Measurements from ENCODE around the gene VEGFA. TPM values are rescaled to one million over a fixed set of nuclear protein-coding genes. Genes with fewer than 3 reads are reported as not detected.

VEGFA gene
- total RNA-seq, 4 donors from 2014 or later = 510 to 1,437 (median 630) TPM

DNA sequence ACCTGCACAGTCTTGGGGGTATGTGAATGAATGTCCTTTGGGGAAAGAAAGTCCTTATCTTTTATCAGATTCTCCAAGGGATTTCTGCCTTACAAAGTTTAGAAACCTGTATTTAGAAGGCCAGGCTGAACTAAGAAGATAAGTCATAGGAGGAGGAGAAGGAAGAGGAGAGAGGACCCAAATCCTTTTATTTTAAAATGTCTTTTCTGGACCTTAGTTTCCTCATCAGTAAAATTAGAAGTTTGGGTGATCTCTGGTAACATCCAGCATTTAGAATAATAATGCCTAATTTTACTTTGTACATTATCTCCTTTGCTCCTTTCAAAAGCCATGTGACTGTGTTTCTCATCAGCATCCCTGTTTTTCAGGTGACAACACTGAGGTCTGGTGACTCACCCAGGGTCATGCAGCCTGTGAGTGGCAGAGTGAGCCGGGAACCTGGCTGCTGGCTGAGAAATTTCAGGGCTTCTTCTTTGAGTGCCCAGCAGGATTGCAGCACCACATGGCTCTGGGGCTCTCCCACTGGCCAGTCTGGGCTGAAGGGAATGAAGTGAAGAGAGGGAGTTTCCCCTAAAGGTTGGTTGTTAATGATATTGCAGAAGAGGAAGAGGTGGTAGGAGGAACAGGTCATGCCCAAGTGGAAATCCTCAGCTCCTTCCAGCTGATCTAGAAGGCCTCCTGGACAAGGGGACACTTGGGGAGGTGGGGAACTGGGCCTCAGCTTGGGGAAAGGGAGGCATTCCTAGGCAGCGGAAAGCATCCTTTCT lies 34.0 kb downstream of the VEGFA start:
- Histone ChIP-seq H3K4me1 (peaks cover 0 to 30% of the 10 kb centered on the region in 2 donors), H3K9me3 (no peaks in the 10 kb centered on the region), H3K27me3 (no peaks in the 10 kb centered on the region), H3K36me3 (no peaks in the 10 kb centered on the region), H3K4me3 (replicated peaks in 1 of 3) (no peak overlapping the region), H3K27ac (peak overlapping the region in 1 of 3 donors; percentile 57)
- TF ChIP-seq, protein P1, sequence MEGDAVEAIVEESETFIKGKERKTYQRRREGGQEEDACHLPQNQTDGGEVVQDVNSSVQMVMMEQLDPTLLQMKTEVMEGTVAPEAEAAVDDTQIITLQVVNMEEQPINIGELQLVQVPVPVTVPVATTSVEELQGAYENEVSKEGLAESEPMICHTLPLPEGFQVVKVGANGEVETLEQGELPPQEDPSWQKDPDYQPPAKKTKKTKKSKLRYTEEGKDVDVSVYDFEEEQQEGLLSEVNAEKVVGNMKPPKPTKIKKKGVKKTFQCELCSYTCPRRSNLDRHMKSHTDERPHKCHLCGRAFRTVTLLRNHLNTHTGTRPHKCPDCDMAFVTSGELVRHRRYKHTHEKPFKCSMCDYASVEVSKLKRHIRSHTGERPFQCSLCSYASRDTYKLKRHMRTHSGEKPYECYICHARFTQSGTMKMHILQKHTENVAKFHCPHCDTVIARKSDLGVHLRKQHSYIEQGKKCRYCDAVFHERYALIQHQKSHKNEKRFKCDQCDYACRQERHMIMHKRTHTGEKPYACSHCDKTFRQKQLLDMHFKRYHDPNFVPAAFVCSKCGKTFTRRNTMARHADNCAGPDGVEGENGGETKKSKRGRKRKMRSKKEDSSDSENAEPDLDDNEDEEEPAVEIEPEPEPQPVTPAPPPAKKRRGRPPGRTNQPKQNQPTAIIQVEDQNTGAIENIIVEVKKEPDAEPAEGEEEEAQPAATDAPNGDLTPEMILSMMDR (IDR thresholded peaks at IDR 0.05) = no peak
- no peak for TF ChIP-seq POLR2A (IDR thresholded peaks at IDR 0.05)
- intact Hi-C loops (cut with DNase I) = no loop called here
- DNase-seq = peak in 1 of 2 donors; percentile 39
- WGBS, 2 donors = 61 to 83% methylated on average over 2 of the region's 2 CpGs

- intact Hi-C loops (cut with DNase I) = no loop called here
- no peak overlapping the region for H3K4me3 ChIP-seq (replicated peaks in 1 of 3)
- peaks cover 0 to 22% of the 10 kb centered on the region in 2 donors for H3K4me1 ChIP-seq
- 88 to 98% methylated on average over 4 of the region's 4 CpGs for WGBS, 2 donors
- peak overlapping the region in 1 of 3 donors; percentile 57 for H3K27ac ChIP-seq
- TF ChIP-seq, protein P1 (IDR thresholded peaks at IDR 0.05) = no peak
- TF ChIP-seq POLR2A (IDR thresholded peaks at IDR 0.05) = no peak
- no peaks in the 10 kb centered on the region for H3K9me3 ChIP-seq
- H3K27me3 ChIP-seq = no peaks in the 10 kb centered on the region
- DNase-seq = no peak
- H3K36me3 ChIP-seq = no peaks in the 10 kb centered on the region
Measured at GRCh38 chr6:43804550-43805223, 34.7 kb downstream of the VEGFA start.

- H3K27me3 ChIP-seq = no peaks in the 10 kb centered on the region
- H3K27ac ChIP-seq = no peak overlapping the region
- H3K4me1 ChIP-seq = peaks cover 0 to 22% of the 10 kb centered on the region in 2 donors
- TF ChIP-seq, protein P1 (IDR thresholded peaks at IDR 0.05) = no peak
- H3K4me3 ChIP-seq (replicated peaks in 1 of 3) = no peak overlapping the region
- H3K9me3 ChIP-seq = no peaks in the 10 kb centered on the region
- 92 to 100% methylated on average over 2 to 5 of the region's 5 CpGs for WGBS, 2 donors
- no peak for DNase-seq
- no peaks in the 10 kb centered on the region for H3K36me3 ChIP-seq
- intact Hi-C loops (cut with DNase I) = no loop called here
Measured at GRCh38 chr6:43805699-43806042, 35.7 kb downstream of the VEGFA start.

GRCh38 chr6:43806043-43806757 lies 36.2 kb downstream of the VEGFA start:
- no peak overlapping the region for H3K4me3 ChIP-seq (replicated peaks in 1 of 3)
- H3K36me3 ChIP-seq = no peaks in the 10 kb centered on the region
- peaks cover 0 to 25% of the 10 kb centered on the region in 2 donors for H3K4me1 ChIP-seq
- intact Hi-C loops (cut with DNase I) = no loop called here
- 78 to 86% methylated on average over 6 to 8 of the region's 9 CpGs for WGBS, 2 donors
- no peak overlapping the region for H3K27ac ChIP-seq
- no peaks in the 10 kb centered on the region for H3K27me3 ChIP-seq
- no peak for TF ChIP-seq POLR2A (IDR thresholded peaks at IDR 0.05)
- TF ChIP-seq, protein P1 (IDR thresholded peaks at IDR 0.05) = no peak
- no peaks in the 10 kb centered on the region for H3K9me3 ChIP-seq
- no peak for DNase-seq
